Endodermal cell (in vitro differentiated cells): Measurements from ENCODE around the gene SERPINB5. TPM values are rescaled to one million over a fixed set of nuclear protein-coding genes. Genes with fewer than 3 reads are reported as not detected.

Source experiments
- DNase-seq: peaks from one replicate; pipeline ENCODE4 v3.0.0-alpha.2; 2017
- H3K27ac ChIP-seq: 2 replicates; pipeline ENCODE4 v1.5.1; 2013; ENCODE audit warnings: mild to moderate bottlenecking, low read depth, low read length, moderate library complexity
- H3K27me3 ChIP-seq: 2 replicates; pipeline ENCODE4 v1.6.1; 2013; ENCODE audit warnings: mild to moderate bottlenecking, low read length, moderate library complexity; ENCODE audit not compliant: insufficient read depth, control insufficient read depth, poor library complexity, severe bottlenecking
- H3K36me3 ChIP-seq: 2 replicates; pipeline ENCODE4 v1.7.0; 2013; ENCODE audit warnings: mild to moderate bottlenecking, low read length, moderate library complexity; ENCODE audit not compliant: control insufficient read depth, insufficient read depth
- H3K4me1 ChIP-seq: one replicate; pipeline ENCODE4 v1.7.0; 2013; ENCODE audit warnings: low read length; ENCODE audit not compliant: control insufficient read depth, insufficient read depth
- H3K4me3 ChIP-seq: 2 replicates; pipeline ENCODE4 v1.5.1; 2013; ENCODE audit warnings: mild to moderate bottlenecking, low read length, moderate library complexity
- H3K9ac ChIP-seq: 2 replicates; pipeline ENCODE4 v1.6.1; 2013; ENCODE audit warnings: mild to moderate bottlenecking, low read length, moderate library complexity; ENCODE audit not compliant: poor library complexity, severe bottlenecking; ENCODE audit errors: extremely low read depth
- H3K9me3 ChIP-seq: 2 replicates; pipeline ENCODE4 v1.6.1; 2013; ENCODE audit warnings: mild to moderate bottlenecking, low read length, moderate library complexity; ENCODE audit not compliant: control insufficient read depth
- H3K27ac Mint-ChIP-seq: 2 replicates; pipeline ENCODE4 v1.8.0; 2020; ENCODE audit warnings: mixed read lengths
- H3K27me3 Mint-ChIP-seq: 2 replicates; pipeline ENCODE4 v1.8.0; 2021; ENCODE audit warnings: mild to moderate bottlenecking, mixed read lengths; ENCODE audit not compliant: insufficient read depth
- H3K36me3 Mint-ChIP-seq: 2 replicates; pipeline ENCODE4 v1.8.0; 2020; ENCODE audit warnings: low read depth, mixed read lengths
- H3K4me1 Mint-ChIP-seq: 2 replicates; pipeline ENCODE4 v1.8.0; 2020; ENCODE audit warnings: mixed read lengths
- H3K4me3 Mint-ChIP-seq: 2 replicates; pipeline ENCODE4 v1.8.0; 2020; ENCODE audit warnings: mild to moderate bottlenecking, moderate library complexity, mixed read lengths
- H3K9me3 Mint-ChIP-seq: 2 replicates; pipeline ENCODE4 v1.8.0; 2020; ENCODE audit warnings: mild to moderate bottlenecking, mixed read lengths
- WGBS, 2 experiments: methylation state at CpG; one replicate each; pipeline versions ENCODE4 v1.1.5 to v1.1.7; 2013; ENCODE audit warnings: missing lambda C conversion rate in 2 of 2, mixed read lengths in 1 of 2; ENCODE audit not compliant: insufficient coverage in 1 of 2, insufficient read length in 1 of 2; 5-methylcytosine and 5-hydroxymethylcytosine counted together
- total RNA-seq, 2 donors: library from RNA; stranded (reverse); fragmentation: NEBNext Ultra II Directional in 1 of 2; extraction: Animal tissue kit (Norgen Biotek cat#: 25700) in 1 of 2; gene quantifications; 2 replicates in 1 of 2; 3 replicates in 1 of 2; pipeline ENCODE4 v1.2.1, GENCODE V29; 2021
- TF ChIP-seq, protein P1 (sequence below): fragments of 200-600 bp; sonication (generic); conservative IDR thresholded peaks from 2 replicates; pipeline ENCODE4 v1.5.0; 2021; ENCODE audit warnings: antibody characterized with exemption, mild to moderate bottlenecking

The SERPINB5 gene
- total RNA-seq, 2 donors from 2014 or later: 3.3 TPM; not detected in 1

DNA sequence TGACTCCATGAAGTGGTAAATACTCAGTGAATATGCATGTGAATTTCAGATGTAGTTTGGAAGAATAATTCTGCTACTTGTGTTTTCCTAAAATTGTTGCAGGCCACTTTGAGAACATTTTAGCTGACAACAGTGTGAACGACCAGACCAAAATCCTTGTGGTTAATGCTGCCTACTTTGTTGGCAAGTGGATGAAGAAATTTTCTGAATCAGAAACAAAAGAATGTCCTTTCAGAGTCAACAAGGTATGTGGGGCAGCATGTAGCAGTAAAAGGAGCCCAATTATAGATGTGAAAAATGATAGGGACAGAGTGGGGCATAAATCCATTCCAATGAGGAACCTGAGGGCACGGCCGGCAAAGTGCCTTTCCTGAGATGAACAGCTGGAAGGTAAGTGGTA, 16.1 kb downstream of the SERPINB5 start:
- Mint-ChIP-seq H3K4me3 (no peak overlapping the region), H3K27ac (no peak overlapping the region), H3K36me3 (no peaks in the 10 kb centered on the region), H3K9me3 (peaks cover 4% of the 10 kb centered on the region), H3K4me1 (peaks cover 5% of the 10 kb centered on the region), H3K27me3 (no peaks in the 10 kb centered on the region)
- no peak for DNase-seq
- Histone ChIP-seq H3K4me1 (no peaks in the 10 kb centered on the region), H3K4me3 (no peak overlapping the region), H3K27me3 (no peaks in the 10 kb centered on the region), H3K9ac (no peak overlapping the region), H3K36me3 (no peaks in the 10 kb centered on the region), H3K9me3 (no peaks in the 10 kb centered on the region), H3K27ac (no peak overlapping the region)
- TF ChIP-seq, protein P1, sequence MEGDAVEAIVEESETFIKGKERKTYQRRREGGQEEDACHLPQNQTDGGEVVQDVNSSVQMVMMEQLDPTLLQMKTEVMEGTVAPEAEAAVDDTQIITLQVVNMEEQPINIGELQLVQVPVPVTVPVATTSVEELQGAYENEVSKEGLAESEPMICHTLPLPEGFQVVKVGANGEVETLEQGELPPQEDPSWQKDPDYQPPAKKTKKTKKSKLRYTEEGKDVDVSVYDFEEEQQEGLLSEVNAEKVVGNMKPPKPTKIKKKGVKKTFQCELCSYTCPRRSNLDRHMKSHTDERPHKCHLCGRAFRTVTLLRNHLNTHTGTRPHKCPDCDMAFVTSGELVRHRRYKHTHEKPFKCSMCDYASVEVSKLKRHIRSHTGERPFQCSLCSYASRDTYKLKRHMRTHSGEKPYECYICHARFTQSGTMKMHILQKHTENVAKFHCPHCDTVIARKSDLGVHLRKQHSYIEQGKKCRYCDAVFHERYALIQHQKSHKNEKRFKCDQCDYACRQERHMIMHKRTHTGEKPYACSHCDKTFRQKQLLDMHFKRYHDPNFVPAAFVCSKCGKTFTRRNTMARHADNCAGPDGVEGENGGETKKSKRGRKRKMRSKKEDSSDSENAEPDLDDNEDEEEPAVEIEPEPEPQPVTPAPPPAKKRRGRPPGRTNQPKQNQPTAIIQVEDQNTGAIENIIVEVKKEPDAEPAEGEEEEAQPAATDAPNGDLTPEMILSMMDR: no peak
- WGBS, 2 experiments: 89 to 90% methylated on average over 1 to 3 of the region's 3 CpGs

- Mint-ChIP-seq H3K27ac (no peak overlapping the region), H3K4me1 (no peaks in the 10 kb centered on the region)
Observed at GRCh38 chr18:63495675-63496074, 18.9 kb downstream of the SERPINB5 start.

DNA sequence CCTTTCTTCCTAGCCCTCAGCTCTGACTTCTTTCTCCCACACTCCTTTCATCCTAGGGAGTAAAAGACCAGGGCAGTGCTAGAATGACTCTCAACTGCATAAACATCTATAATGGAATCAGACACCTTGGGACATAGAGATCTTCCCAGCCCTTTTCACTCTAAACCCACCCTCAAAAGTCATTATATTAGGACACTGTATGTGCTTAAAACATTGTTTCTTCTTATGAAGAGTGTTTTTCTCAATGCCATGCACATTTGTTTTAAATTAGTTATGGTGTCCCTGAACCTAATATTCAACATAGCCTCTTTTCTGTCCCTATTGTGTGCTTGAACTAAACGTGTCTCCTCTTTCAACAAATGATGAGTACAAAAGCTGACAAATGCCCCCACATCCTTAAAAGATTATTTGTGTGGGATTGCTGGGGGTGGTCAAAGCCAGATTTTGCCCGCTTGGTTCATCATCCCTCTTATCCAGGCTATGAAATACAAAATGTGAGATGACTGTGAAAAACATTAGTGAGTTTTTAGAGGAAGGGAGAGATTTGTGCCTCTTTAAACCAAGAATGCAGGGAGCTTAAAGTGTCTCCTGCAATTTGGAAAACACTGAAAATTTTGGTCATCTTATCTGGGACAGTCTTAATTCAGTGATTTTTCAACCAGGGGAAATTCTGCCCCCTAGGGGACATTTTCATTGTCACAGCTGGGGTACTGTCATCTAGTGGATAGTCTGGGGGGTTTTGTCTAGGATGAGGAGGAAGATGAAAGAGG, 29.0 kb downstream of the SERPINB5 start:
- Histone ChIP-seq H3K36me3 (no peaks in the 10 kb centered on the region), H3K27me3 (no peaks in the 10 kb centered on the region), H3K9me3 (no peaks in the 10 kb centered on the region), H3K4me1 (no peaks in the 10 kb centered on the region), H3K27ac (no peak overlapping the region), H3K9ac (no peak overlapping the region), H3K4me3 (no peak overlapping the region)
- Mint-ChIP-seq H3K36me3 (no peaks in the 10 kb centered on the region), H3K9me3 (no peaks in the 10 kb centered on the region), H3K4me1 (no peaks in the 10 kb centered on the region), H3K27me3 (no peaks in the 10 kb centered on the region), H3K4me3 (no peak overlapping the region), H3K27ac (no peak overlapping the region)
- peak; percentile 87 for DNase-seq
- 68% methylated on average over 2 of the region's 2 CpGs; no CpG with 5 or more reads in 1 of the 2 experiments for WGBS, 2 experiments
- TF ChIP-seq, protein P1: peak; percentile 83

More at GRCh38 chr18:63495675-63496074, 18.9 kb downstream of the SERPINB5 start:
- Histone ChIP-seq H3K9me3 (no peaks in the 10 kb centered on the region), H3K9ac (no peak overlapping the region), H3K36me3 (no peaks in the 10 kb centered on the region), H3K4me3 (no peak overlapping the region), H3K4me1 (no peaks in the 10 kb centered on the region), H3K27me3 (no peaks in the 10 kb centered on the region), H3K27ac (no peak overlapping the region)
- H3K27me3 Mint-ChIP-seq: no peaks in the 10 kb centered on the region
- no CpG with 5 or more reads among the region's 2 CpGs for WGBS, 2 experiments
- H3K9me3 Mint-ChIP-seq: no peaks in the 10 kb centered on the region
- H3K4me3 Mint-ChIP-seq: no peak overlapping the region
- TF ChIP-seq, protein P1: no peak
- H3K36me3 Mint-ChIP-seq: no peaks in the 10 kb centered on the region
- no peak for DNase-seq
